Hepatocyte (in vitro differentiated cells): ENCODE results near the gene ITGB2. TPM values are rescaled to one million over a fixed set of nuclear protein-coding genes. Genes with fewer than 3 reads are reported as not detected.

Experiments used
- DNase-seq: peaks from one replicate; pipeline ENCODE4 v3.0.0-alpha.2; 2016; ENCODE audit warnings: low spot score
- H2AFZ ChIP-seq: fragments of 200-600 bp; sonication (generic); 2 replicates; pipeline ENCODE4 v1.6.0; 2016; ENCODE audit warnings: antibody characterized with exemption, mild to moderate bottlenecking
- H3K27ac ChIP-seq: fragments of 200-600 bp; sonication (generic); 2 replicates; pipeline ENCODE4 v1.5.1; 2016; ENCODE audit warnings: mild to moderate bottlenecking
- H3K27me3 ChIP-seq: fragments of 200-600 bp; sonication (generic); 2 replicates; pipeline ENCODE4 v1.6.1; 2016
- H3K36me3 ChIP-seq: fragments of 200-600 bp; sonication (generic); replicated peaks from 2 replicates; pipeline ENCODE4 v1.5.1; 2016; ENCODE audit warnings: low read depth; ENCODE audit not compliant: insufficient read depth
- H3K4me1 ChIP-seq: fragments of 200-600 bp; sonication (generic); 2 replicates; pipeline ENCODE4 v1.5.1; 2016; ENCODE audit warnings: mild to moderate bottlenecking, moderate library complexity; ENCODE audit not compliant: insufficient read depth
- H3K4me2 ChIP-seq: fragments of 200-600 bp; sonication (generic); 2 replicates; pipeline ENCODE4 v1.6.0; 2016
- H3K4me3 ChIP-seq: fragments of 200-600 bp; sonication (generic); 2 replicates; pipeline ENCODE4 v1.5.1; 2016; ENCODE audit warnings: mild to moderate bottlenecking
- H3K79me2 ChIP-seq: fragments of 200-600 bp; sonication (generic); 2 replicates; pipeline ENCODE4 v1.6.0; 2017; ENCODE audit warnings: mild to moderate bottlenecking
- H3K9me2 ChIP-seq: fragments of 200-600 bp; sonication (generic); replicated peaks from 2 replicates; pipeline ENCODE4 v1.6.0; 2017; ENCODE audit warnings: mild to moderate bottlenecking; ENCODE audit not compliant: insufficient read depth
- H3K9me3 ChIP-seq: fragments of 200-600 bp; sonication (generic); 2 replicates; pipeline ENCODE4 v1.5.1; 2016; ENCODE audit warnings: low read depth, mild to moderate bottlenecking
- H4K20me1 ChIP-seq: fragments of 200-600 bp; sonication (generic); 2 replicates; pipeline ENCODE4 v1.6.0; 2016; ENCODE audit warnings: mild to moderate bottlenecking; ENCODE audit not compliant: insufficient read depth, poor library complexity, severe bottlenecking
- EZH2 ChIP-seq: fragments of 200-600 bp; sonication (generic); IDR thresholded peaks from 2 replicates; pipeline ENCODE4 v1.6.1; 2016; ENCODE audit warnings: antibody characterized with exemption, mild to moderate bottlenecking, borderline replicate concordance
- EZH2phosphoT487 ChIP-seq: fragments of 200-600 bp; sonication (generic); IDR thresholded peaks from one replicate; pipeline ENCODE4 v1.6.1; 2018; ENCODE audit warnings: antibody characterized with exemption, mild to moderate bottlenecking, low read depth, moderate library complexity; ENCODE audit not compliant: unreplicated experiment, severe bottlenecking
- WGBS: methylation state at CpG from one replicate; pipeline ENCODE4 v1.1.6; 2016; ENCODE audit warnings: low lambda C conversion rate; ENCODE audit errors: missing lambda C conversion rate; 5-methylcytosine and 5-hydroxymethylcytosine counted together
- polyA plus RNA-seq: library from polyadenylated mRNA; unstranded; fragments of >200 nt; fragmentation: Nextera tagmentation; extraction: Ambion mirVana; gene quantifications from 2 replicates; pipeline ENCODE4 v1.2.1, GENCODE V29; 2016
- total RNA-seq: library from RNA; depleted of rRNA; stranded (reverse); fragments of >200 nt; gene quantifications from 2 replicates; pipeline ENCODE4 v1.2.3, GENCODE V29; 2014
- TF ChIP-seq, protein P1 (sequence below): fragments of 200-600 bp; sonication (generic); IDR thresholded peaks from 2 replicates; pipeline ENCODE4 v1.5.1; 2016; ENCODE audit warnings: antibody characterized with exemption, mild to moderate bottlenecking; ENCODE audit not compliant: poor library complexity

ITGB2 gene
- total and polyA plus RNA-seq, 2 experiments from 2014 or later, result 3.8 to 4.2 TPM

DNA sequence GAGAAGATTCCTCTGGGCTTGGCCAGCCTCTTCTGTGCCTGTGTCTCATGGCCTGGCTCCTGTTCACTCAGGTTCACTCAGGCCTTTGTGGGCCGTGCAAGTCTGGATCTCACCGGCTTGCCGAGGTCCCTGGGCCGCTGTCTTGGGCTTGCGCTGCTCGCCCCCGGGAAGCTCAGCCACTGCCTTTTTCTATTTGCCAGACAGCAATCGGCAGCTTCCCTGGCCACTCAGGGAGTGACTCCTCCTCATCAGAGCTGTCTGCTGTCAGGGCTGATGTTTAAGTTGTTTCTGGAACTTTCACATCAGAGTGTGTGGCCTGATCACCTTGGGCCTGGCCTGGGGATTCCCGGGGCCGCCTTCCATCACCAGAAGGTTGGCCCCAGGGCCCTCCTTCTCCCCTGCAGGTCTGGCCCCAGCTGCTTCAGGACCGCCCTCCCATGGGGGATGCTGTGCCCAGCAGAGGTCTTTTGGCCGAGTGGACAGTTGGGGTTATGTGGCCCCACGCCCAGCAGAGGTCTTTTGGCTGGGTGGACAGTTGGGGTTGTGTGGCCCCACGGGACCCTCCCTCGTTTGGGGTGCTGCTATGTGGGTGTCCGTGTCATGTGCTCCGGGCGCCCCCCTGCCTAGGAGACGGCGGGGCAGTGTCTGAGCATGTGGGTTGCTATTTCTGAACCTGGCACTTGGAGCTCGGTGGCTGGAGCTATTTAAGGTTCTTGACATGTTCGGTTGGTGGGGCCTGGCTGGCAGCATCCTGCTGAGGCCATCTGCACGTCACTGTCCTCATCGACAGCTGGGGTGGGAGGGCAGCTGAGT, 31.6 kb upstream of the ITGB2 start:
- no peaks in the 10 kb centered on the region for H3K9me2 ChIP-seq
- H3K27ac ChIP-seq, result no peak overlapping the region
- no peaks in the 10 kb centered on the region for H3K27me3 ChIP-seq
- no peak for TF ChIP-seq EZH2
- TF ChIP-seq EZH2phosphoT487, result no peak
- TF ChIP-seq, protein P1, sequence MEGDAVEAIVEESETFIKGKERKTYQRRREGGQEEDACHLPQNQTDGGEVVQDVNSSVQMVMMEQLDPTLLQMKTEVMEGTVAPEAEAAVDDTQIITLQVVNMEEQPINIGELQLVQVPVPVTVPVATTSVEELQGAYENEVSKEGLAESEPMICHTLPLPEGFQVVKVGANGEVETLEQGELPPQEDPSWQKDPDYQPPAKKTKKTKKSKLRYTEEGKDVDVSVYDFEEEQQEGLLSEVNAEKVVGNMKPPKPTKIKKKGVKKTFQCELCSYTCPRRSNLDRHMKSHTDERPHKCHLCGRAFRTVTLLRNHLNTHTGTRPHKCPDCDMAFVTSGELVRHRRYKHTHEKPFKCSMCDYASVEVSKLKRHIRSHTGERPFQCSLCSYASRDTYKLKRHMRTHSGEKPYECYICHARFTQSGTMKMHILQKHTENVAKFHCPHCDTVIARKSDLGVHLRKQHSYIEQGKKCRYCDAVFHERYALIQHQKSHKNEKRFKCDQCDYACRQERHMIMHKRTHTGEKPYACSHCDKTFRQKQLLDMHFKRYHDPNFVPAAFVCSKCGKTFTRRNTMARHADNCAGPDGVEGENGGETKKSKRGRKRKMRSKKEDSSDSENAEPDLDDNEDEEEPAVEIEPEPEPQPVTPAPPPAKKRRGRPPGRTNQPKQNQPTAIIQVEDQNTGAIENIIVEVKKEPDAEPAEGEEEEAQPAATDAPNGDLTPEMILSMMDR, result no peak
- H3K36me3 ChIP-seq, result no peaks in the 10 kb centered on the region
- no peak overlapping the region for H2AFZ ChIP-seq
- no peak overlapping the region for H3K4me3 ChIP-seq
- peaks cover 12% of the 10 kb centered on the region for H4K20me1 ChIP-seq
- H3K79me2 ChIP-seq, result peaks cover 36% of the 10 kb centered on the region
- H3K9me3 ChIP-seq, result no peaks in the 10 kb centered on the region
- no peak for DNase-seq
- WGBS, result 97% methylated on average over 23 of the region's 24 CpGs
- no peak overlapping the region for H3K4me2 ChIP-seq
- H3K4me1 ChIP-seq, result peaks cover 4% of the 10 kb centered on the region

DNA sequence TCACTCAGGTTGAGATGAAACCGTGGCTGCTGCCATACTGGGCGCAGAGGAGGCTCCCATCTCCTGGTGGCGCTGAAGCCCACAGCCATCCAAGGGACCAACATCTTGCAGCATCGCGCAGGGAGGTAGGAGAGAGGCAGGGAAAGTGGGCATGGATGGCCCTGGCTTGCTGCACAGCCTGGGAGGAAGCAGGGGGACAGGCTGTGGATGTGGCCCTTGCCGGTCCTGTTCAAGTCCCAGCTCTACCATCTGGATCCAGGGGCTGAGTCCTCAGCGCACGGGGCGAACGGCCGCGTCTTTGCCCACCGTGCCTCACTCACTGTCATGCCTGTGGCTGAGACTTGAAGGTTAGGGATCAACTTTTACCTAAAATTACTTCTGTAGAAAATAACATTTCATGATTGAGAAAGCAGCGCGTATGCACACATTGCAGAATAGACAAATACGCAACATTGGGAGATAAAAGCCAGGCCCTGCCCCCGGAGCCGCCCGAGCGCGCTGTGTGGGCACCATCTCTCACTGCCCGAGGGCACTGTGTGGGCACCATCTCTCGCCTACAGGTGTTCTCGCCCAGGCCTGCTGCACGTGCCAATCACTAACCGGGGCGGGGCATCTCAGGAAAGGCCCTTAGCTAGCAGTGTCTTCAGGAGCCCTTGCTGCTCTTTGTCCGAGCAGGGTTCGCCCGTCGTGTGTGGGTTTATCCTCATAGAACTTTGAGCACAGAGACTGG, 30.7 kb upstream of the ITGB2 start:
- no peak overlapping the region for H2AFZ ChIP-seq
- H3K79me2 ChIP-seq, result peaks cover 39% of the 10 kb centered on the region
- H3K27ac ChIP-seq, result no peak overlapping the region
- no peak overlapping the region for H3K4me3 ChIP-seq
- peaks cover 4% of the 10 kb centered on the region for H3K4me1 ChIP-seq
- TF ChIP-seq, protein P1, result no peak
- TF ChIP-seq EZH2phosphoT487 (no peak), EZH2 (no peak)
- no peaks in the 10 kb centered on the region for H3K27me3 ChIP-seq
- no peaks in the 10 kb centered on the region for H3K9me3 ChIP-seq
- no peak for DNase-seq
- peaks cover 16% of the 10 kb centered on the region for H4K20me1 ChIP-seq
- WGBS, result 98% methylated on average over 21 of the region's 31 CpGs
- no peaks in the 10 kb centered on the region for H3K36me3 ChIP-seq
- no peak overlapping the region for H3K4me2 ChIP-seq
- no peaks in the 10 kb centered on the region for H3K9me2 ChIP-seq

DNA sequence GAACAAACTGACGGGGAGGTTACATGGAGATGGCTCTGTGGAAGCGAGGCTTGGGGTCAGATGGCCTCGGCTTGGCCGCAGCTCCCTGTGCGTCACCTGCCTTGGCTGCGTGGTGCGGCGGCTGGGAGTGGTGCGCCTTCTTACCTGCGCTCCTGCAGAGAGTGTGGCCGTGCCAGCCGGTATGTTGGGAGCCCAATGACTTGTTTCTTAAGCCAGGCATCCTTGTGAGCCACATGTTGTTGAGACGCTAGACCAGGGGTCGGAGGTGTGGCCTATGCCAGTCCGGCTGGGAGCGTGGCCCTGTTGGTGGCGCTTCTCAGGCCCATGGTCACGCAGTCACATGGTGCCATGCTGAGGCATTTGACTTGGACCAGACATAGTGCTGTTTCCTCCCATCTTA, 29.7 kb upstream of the ITGB2 start:
- no peak for DNase-seq
- Histone ChIP-seq H3K27me3 (no peaks in the 10 kb centered on the region), H3K4me3 (no peak overlapping the region), H3K79me2 (peaks cover 47% of the 10 kb centered on the region), H3K4me2 (no peak overlapping the region), H3K4me1 (peaks cover 4% of the 10 kb centered on the region), H2AFZ (no peak overlapping the region), H3K9me3 (no peaks in the 10 kb centered on the region), H3K9me2 (no peaks in the 10 kb centered on the region), H3K36me3 (no peaks in the 10 kb centered on the region), H3K27ac (no peak overlapping the region), H4K20me1 (peaks cover 16% of the 10 kb centered on the region)
- TF ChIP-seq EZH2phosphoT487 (no peak), EZH2 (no peak)
- TF ChIP-seq, protein P1, result no peak
- 97% methylated on average over 18 of the region's 18 CpGs for WGBS
